ENCODE data around the gene MGP.

Gene MGP

GRCh38 chr12:14843425-14843887 is 42.2 kb downstream of the MGP start, which contains the start of gene ART4:
Gene ART4, minus strand, starts transcription at chr12:14843526. Its CDS starts 413 bp downstream, at chr12:14843113.
- ChIA-PET POLR2A (no interaction called here), CTCF (interaction anchor here (1.5 to 6.8 kb wide), 3 partner anchors 73 to 378 kb away, joined by 6 to 86 read pairs (median 8); partner anchors contain the start of gene RERG)
- H3K27ac ChIP-seq (ENCODE audit: extremely low read depth, low read depth, low read length): no peak within 1 kb of the TSS
- H3K4me3 ChIP-seq (ENCODE audit: low read depth, low read length): no peak within 1 kb of the TSS
- TF ChIP-seq ZNF449 (tag by site-specific recombination; IDR thresholded peaks at IDR 0.05): no peak
- no peak for TF ChIP-seq TCF7L2 (IDR thresholded peaks at IDR 0.05; ENCODE audit: borderline replicate concordance, low read depth, low read length)
- no peak for TF ChIP-seq ZNF133 (tag by site-specific recombination; IDR thresholded peaks at IDR 0.05)
- TF ChIP-seq ZNF560 (tag by site-specific recombination; IDR thresholded peaks at IDR 0.05; ENCODE audit: borderline replicate concordance): no peak
- no peak for TF ChIP-seq ZFP41 (tag by site-specific recombination; IDR thresholded peaks at IDR 0.05; ENCODE audit: borderline replicate concordance)
- TF ChIP-seq ZNF701 (tag by site-specific recombination; IDR thresholded peaks at IDR 0.05): no peak
- TF ChIP-seq, protein P1, sequence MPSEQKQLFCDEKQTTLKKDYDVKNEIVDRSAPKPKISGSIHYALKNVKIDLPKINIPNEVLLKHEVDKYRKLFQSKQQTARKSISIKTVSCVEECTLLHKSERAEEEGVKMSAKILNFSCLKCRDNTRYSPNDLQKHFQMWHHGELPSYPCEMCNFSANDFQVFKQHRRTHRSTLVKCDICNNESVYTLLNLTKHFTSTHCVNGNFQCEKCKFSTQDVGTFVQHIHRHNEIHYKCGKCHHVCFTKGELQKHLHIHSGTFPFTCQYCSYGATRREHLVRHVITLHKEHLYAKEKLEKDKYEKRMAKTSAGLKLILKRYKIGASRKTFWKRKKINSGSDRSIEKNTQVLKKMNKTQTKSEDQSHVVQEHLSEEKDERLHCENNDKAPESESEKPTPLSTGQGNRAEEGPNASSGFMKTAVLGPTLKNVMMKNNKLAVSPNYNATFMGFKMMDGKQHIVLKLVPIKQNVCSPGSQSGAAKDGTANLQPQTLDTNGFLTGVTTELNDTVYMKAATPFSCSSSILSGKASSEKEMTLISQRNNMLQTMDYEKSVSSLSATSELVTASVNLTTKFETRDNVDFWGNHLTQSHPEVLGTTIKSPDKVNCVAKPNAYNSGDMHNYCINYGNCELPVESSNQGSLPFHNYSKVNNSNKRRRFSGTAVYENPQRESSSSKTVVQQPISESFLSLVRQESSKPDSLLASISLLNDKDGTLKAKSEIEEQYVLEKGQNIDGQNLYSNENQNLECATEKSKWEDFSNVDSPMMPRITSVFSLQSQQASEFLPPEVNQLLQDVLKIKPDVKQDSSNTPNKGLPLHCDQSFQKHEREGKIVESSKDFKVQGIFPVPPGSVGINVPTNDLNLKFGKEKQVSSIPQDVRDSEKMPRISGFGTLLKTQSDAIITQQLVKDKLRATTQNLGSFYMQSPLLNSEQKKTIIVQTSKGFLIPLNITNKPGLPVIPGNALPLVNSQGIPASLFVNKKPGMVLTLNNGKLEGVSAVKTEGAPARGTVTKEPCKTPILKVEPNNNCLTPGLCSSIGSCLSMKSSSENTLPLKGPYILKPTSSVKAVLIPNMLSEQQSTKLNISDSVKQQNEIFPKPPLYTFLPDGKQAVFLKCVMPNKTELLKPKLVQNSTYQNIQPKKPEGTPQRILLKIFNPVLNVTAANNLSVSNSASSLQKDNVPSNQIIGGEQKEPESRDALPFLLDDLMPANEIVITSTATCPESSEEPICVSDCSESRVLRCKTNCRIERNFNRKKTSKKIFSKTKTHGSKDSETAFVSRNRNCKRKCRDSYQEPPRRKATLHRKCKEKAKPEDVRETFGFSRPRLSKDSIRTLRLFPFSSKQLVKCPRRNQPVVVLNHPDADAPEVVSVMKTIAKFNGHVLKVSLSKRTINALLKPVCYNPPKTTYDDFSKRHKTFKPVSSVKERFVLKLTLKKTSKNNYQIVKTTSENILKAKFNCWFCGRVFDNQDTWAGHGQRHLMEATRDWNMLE (tag by site-specific recombination; conservative IDR thresholded peaks at IDR 0.05; ENCODE audit: low read depth): no peak
- no peak for TF ChIP-seq ZBTB21 (tag by site-specific recombination; IDR thresholded peaks at IDR 0.05)
- no peak for TF ChIP-seq ZBTB48 (tag by site-specific recombination; IDR thresholded peaks at IDR 0.05)
- TF ChIP-seq ZNF600 (tag by site-specific recombination; IDR thresholded peaks at IDR 0.05): no peak
- TF ChIP-seq GLI2 (tag by site-specific recombination; IDR thresholded peaks at IDR 0.05; ENCODE audit: borderline replicate concordance, low read depth): no peak
- TF ChIP-seq ZNF48 (tag by site-specific recombination; IDR thresholded peaks at IDR 0.05): no peak
- no peak for TF ChIP-seq GFI1B (tag by site-specific recombination; IDR thresholded peaks at IDR 0.05)
- no peak for TF ChIP-seq ZNF529 (tag by site-specific recombination; IDR thresholded peaks at IDR 0.05; ENCODE audit: insufficient replicate concordance)
- TF ChIP-seq ZNF19 (tag by site-specific recombination; IDR thresholded peaks at IDR 0.05; ENCODE audit: low read depth): no peak
- no peak for TF ChIP-seq ZFHX2 (tag by site-specific recombination; conservative IDR thresholded peaks at IDR 0.05)
- no peaks in the 10 kb centered on the region for H3K9me3 ChIP-seq (ENCODE audit: control insufficient read depth, insufficient read depth, low read depth, low read length)
- no peaks in the 10 kb centered on the region for H3K36me3 ChIP-seq (ENCODE audit: control insufficient read depth in 2 of 2, insufficient read depth in 1 of 2, low read length in 2 of 2)
- no peaks in the 10 kb centered on the region for H3K4me1 ChIP-seq (ENCODE audit: control insufficient read depth, insufficient read depth, low read length)

DNA sequence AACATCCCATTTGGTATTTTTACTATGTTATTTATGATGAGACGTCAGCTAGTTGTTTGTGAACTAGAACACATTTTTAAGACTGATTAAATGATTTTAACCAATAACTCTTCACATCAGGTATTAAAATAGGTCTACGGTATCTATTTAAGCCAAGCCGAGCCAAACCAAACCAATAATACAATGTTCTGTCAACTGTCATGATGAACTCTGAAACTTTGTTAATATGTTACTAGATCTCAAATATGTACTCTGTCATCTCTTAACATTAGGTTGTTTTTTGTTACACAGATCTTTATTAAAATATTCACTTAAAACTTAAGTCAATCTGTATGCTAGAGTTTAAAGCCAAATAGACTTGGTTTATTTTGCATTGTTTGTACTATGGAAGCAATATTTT is 43.3 kb downstream of the MGP start:
- Histone ChIP-seq H3K9me3 (ENCODE audit: control insufficient read depth, insufficient read depth, low read depth, low read length) (no peaks in the 10 kb centered on the region), H3K36me3 (ENCODE audit: control insufficient read depth in 2 of 2, insufficient read depth in 1 of 2, low read length in 2 of 2) (no peaks in the 10 kb centered on the region), H3K4me1 (ENCODE audit: control insufficient read depth, insufficient read depth, low read length) (no peaks in the 10 kb centered on the region), H3K4me3 (ENCODE audit: low read depth, low read length) (no peak overlapping the region), H3K27ac (ENCODE audit: extremely low read depth, low read depth, low read length) (no peak overlapping the region)
- POLR2A ChIA-PET: no interaction called here
- CTCF ChIA-PET: interaction anchor here (0.6 to 6.8 kb wide), 2 partner anchors 153 to 219 kb away, joined by 3 to 86 read pairs; no protein-coding TSS in a partner anchor
- TF ChIP-seq ZNF341 (tag by site-specific recombination; IDR thresholded peaks at IDR 0.05; ENCODE audit: low read depth) (no peak), PRDM1 (tag by site-specific recombination; IDR thresholded peaks at IDR 0.05) (no peak), ZFP3 (tag by site-specific recombination; IDR thresholded peaks at IDR 0.05; ENCODE audit: low read depth) (no peak), ZBTB49 (tag by site-specific recombination; IDR thresholded peaks at IDR 0.05; ENCODE audit: low read depth) (no peak), ZNF221 (tag by site-specific recombination; IDR thresholded peaks at IDR 0.05; ENCODE audit: borderline replicate concordance) (no peak), ZNF768 (tag by site-specific recombination; IDR thresholded peaks at IDR 0.05) (no peak)
- TF ChIP-seq, protein P2, sequence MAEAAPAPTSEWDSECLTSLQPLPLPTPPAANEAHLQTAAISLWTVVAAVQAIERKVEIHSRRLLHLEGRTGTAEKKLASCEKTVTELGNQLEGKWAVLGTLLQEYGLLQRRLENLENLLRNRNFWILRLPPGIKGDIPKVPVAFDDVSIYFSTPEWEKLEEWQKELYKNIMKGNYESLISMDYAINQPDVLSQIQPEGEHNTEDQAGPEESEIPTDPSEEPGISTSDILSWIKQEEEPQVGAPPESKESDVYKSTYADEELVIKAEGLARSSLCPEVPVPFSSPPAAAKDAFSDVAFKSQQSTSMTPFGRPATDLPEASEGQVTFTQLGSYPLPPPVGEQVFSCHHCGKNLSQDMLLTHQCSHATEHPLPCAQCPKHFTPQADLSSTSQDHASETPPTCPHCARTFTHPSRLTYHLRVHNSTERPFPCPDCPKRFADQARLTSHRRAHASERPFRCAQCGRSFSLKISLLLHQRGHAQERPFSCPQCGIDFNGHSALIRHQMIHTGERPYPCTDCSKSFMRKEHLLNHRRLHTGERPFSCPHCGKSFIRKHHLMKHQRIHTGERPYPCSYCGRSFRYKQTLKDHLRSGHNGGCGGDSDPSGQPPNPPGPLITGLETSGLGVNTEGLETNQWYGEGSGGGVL (tag by site-specific recombination; IDR thresholded peaks at IDR 0.05): no peak
- TF ChIP-seq, protein P3, sequence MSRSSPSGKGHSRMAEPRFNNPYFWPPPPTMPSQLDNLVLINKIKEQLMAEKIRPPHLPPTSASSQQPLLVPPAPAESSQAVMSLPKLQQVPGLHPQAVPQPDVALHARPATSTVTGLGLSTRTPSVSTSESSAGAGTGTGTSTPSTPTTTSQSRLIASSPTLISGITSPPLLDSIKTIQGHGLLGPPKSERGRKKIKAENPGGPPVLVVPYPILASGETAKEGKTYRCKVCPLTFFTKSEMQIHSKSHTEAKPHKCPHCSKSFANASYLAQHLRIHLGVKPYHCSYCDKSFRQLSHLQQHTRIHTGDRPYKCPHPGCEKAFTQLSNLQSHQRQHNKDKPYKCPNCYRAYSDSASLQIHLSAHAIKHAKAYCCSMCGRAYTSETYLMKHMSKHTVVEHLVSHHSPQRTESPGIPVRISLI (tag by site-specific recombination; IDR thresholded peaks at IDR 0.05): no peak
